ENCODE results near the gene RGS7BP.

DNA sequence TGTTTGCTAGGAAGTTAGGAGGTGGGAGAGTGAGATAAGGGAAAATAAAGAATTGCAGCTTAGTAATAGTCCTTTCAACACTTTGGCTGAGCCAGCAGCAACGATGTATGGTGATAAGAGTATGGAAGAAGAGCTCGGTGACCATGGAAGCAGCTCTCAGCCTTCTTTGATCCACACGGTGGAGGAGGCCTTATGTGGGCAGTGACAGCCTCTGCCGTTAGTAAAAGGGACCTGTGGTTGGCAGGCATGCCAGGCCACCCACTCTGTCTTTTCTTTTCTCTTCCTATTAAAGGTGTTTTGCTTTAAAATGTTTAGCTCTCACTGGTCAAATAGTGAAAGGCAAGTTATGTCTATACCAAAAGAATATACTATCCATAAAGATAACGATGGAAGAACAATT, 7.7 kb downstream of the RGS7BP start:
- TF ChIP-seq, protein P1, sequence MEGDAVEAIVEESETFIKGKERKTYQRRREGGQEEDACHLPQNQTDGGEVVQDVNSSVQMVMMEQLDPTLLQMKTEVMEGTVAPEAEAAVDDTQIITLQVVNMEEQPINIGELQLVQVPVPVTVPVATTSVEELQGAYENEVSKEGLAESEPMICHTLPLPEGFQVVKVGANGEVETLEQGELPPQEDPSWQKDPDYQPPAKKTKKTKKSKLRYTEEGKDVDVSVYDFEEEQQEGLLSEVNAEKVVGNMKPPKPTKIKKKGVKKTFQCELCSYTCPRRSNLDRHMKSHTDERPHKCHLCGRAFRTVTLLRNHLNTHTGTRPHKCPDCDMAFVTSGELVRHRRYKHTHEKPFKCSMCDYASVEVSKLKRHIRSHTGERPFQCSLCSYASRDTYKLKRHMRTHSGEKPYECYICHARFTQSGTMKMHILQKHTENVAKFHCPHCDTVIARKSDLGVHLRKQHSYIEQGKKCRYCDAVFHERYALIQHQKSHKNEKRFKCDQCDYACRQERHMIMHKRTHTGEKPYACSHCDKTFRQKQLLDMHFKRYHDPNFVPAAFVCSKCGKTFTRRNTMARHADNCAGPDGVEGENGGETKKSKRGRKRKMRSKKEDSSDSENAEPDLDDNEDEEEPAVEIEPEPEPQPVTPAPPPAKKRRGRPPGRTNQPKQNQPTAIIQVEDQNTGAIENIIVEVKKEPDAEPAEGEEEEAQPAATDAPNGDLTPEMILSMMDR (IDR thresholded peaks at IDR 0.05) = no peak
- no peak for TF ChIP-seq POLR2A (IDR thresholded peaks at IDR 0.05)
